Effector CD8-positive, alpha-beta T cell (primary cell): ENCODE results near the gene PRKD3.
A peak's percentile ranks its signal among the peaks of the same experiment; 100 is the strongest.

Experiments
- DNase-seq: peaks from one replicate; lab custom pipeline; 2025; lab: John Stamatoyannopoulos, UW
- total RNA-seq, 4 experiments: gene quantifications; one replicate each; lab custom pipeline; 2026; lab: John Stamatoyannopoulos, UW

Gene PRKD3
- total RNA-seq = 117 to 175 (median 145) reads per million in 4 experiments

- peak; percentile 53 for DNase-seq
Measured at GRCh38 chr2:37324786-37325624, at the start of gene PRKD3. TSS of gene PRKD3 (minus strand) at chr2:37324833. CDS start at chr2:37316524, 8,309 bp downstream.

GRCh38 chr2:37372000-37372399, 47.4 kb upstream of the PRKD3 start:
- no peak for DNase-seq

GRCh38 chr2:37370666-37371065, 46.0 kb upstream of the PRKD3 start:
- no peak for DNase-seq

GRCh38 chr2:37367984-37368383, 43.4 kb upstream of the PRKD3 start:
- DNase-seq = no peak

- no peak for DNase-seq
Measured at GRCh38 chr2:37367310-37367709, 42.7 kb upstream of the PRKD3 start.

GRCh38 chr2:37366773-37367172, 42.1 kb upstream of the PRKD3 start:
- no peak for DNase-seq

- no peak for DNase-seq
Measured at GRCh38 chr2:37365669-37366068, 41.0 kb upstream of the PRKD3 start.

GRCh38 chr2:37364351-37364750, 39.7 kb upstream of the PRKD3 start:
- no peak for DNase-seq

GRCh38 chr2:37361994-37362698, 37.5 kb upstream of the PRKD3 start:
- no peak for DNase-seq

- DNase-seq = no peak
Measured at GRCh38 chr2:37361216-37361815, 36.7 kb upstream of the PRKD3 start.

- no peak for DNase-seq
Measured at GRCh38 chr2:37358466-37358865, 33.8 kb upstream of the PRKD3 start.

- DNase-seq = no peak
Measured at GRCh38 chr2:37357530-37357929, 32.9 kb upstream of the PRKD3 start.

GRCh38 chr2:37357069-37357468, 32.4 kb upstream of the PRKD3 start:
- no peak for DNase-seq

GRCh38 chr2:37356299-37356698, 31.7 kb upstream of the PRKD3 start:
- no peak for DNase-seq

- DNase-seq = no peak
Measured at GRCh38 chr2:37355735-37356134, 31.1 kb upstream of the PRKD3 start.

GRCh38 chr2:37354531-37354930, 29.9 kb upstream of the PRKD3 start:
- no peak for DNase-seq

- DNase-seq = no peak
Measured at GRCh38 chr2:37350034-37350433, 25.4 kb upstream of the PRKD3 start.

GRCh38 chr2:37349231-37349860, 24.7 kb upstream of the PRKD3 start:
- no peak for DNase-seq

- no peak for DNase-seq
Measured at GRCh38 chr2:37348155-37348554, 23.5 kb upstream of the PRKD3 start.

GRCh38 chr2:37344453-37345361, 20.1 kb upstream of the PRKD3 start, which contains the start of gene QPCT:
TSS of gene QPCT (plus strand) at chr2:37344630. CDS start at chr2:37344732, 102 bp downstream.
- DNase-seq = peak; percentile 14
